OCI-LY7 (cell line): ENCODE data around the gene SPACDR. TPM values are rescaled to one million over a fixed set of nuclear protein-coding genes. Genes with fewer than 3 reads are reported as not detected.
A peak's percentile ranks its signal among the peaks of the same experiment; 100 is the strongest.

ENCODE experiments used
- BruUV-seq: library from RNA; stranded (reverse); fragments of 400-500 nt; replicated peaks from 2 replicates; lab custom pipeline; 2021; lab: Mats Ljungman, UMichigan
- CTCF ChIA-PET: fragments of 300-600 bp; sonication (Branson Sonifier 250); formaldehyde crosslinking; loops from one replicate; lab custom pipeline; 2022; ENCODE audit warnings: antibody characterized with exemption; ENCODE audit not compliant: unreplicated experiment; lab: Charles Lee
- POLR2A ChIA-PET: fragments of 300-600 bp; sonication (Branson Sonifier 250); formaldehyde crosslinking; loops from one replicate; lab custom pipeline; 2022; ENCODE audit warnings: antibody characterized with exemption; lab: Charles Lee
- DNase-seq: peaks from one replicate; pipeline ENCODE4 v3.0.0-alpha.2; 2015; ENCODE audit warnings: low spot score
- H2AFZ ChIP-seq: fragments of 200-600 bp; sonication (generic), shearing (Covaris generic); 2 replicates; pipeline ENCODE4 v1.6.1; 2014; ENCODE audit warnings: mild to moderate bottlenecking, antibody characterized with exemption, low read length, moderate library complexity
- H3K27ac ChIP-seq: fragments of 200-600 bp; sonication (generic); 2 replicates; pipeline ENCODE4 v1.5.1; 2014; ENCODE audit warnings: mixed run types, low read depth, mild to moderate bottlenecking, moderate library complexity, low read length, inconsistent platforms; ENCODE audit not compliant: poor library complexity, severe bottlenecking
- H3K36me3 ChIP-seq: fragments of 200-600 bp; sonication (generic); 2 replicates; pipeline ENCODE4 v1.6.1; 2014; ENCODE audit warnings: mild to moderate bottlenecking, antibody characterized with exemption, low read length, moderate library complexity, mixed read lengths; ENCODE audit not compliant: insufficient read depth
- H3K4me1 ChIP-seq: fragments of 200-600 bp; sonication (generic); 2 replicates; pipeline ENCODE4 v1.5.1; 2014; ENCODE audit warnings: mild to moderate bottlenecking, low read length; ENCODE audit not compliant: insufficient read depth, poor library complexity, severe bottlenecking
- H3K4me2 ChIP-seq: fragments of 200-600 bp; sonication (generic); 2 replicates; pipeline ENCODE4 v1.6.1; 2014; ENCODE audit warnings: mild to moderate bottlenecking, low read length
- H3K4me3 ChIP-seq: fragments of 200-600 bp; sonication (generic); 2 replicates; pipeline ENCODE4 v1.5.1; 2014; ENCODE audit warnings: mild to moderate bottlenecking, low read depth, low read length; ENCODE audit not compliant: poor library complexity, severe bottlenecking
- H3K79me2 ChIP-seq: fragments of 200-600 bp; sonication (generic); 2 replicates; pipeline ENCODE4 v1.6.1; 2016; ENCODE audit warnings: low read depth, mild to moderate bottlenecking, low read length, moderate library complexity, mixed read lengths; ENCODE audit not compliant: insufficient read depth
- H3K9me2 ChIP-seq: fragments of 200-600 bp; sonication (generic); 2 replicates; pipeline ENCODE4 v1.6.1; 2016; ENCODE audit warnings: mild to moderate bottlenecking, low read length, mixed read lengths; ENCODE audit not compliant: insufficient read depth
- H3K9me3 ChIP-seq: fragments of 200-600 bp; sonication (generic); 2 replicates; pipeline ENCODE4 v1.6.1; 2014; ENCODE audit warnings: mild to moderate bottlenecking, mixed run types, low read length, mixed read lengths
- H4K20me1 ChIP-seq: fragments of 200-600 bp; sonication (generic); 2 replicates; pipeline ENCODE4 v1.6.1; 2014; ENCODE audit warnings: mild to moderate bottlenecking, antibody characterized with exemption, low read length, moderate library complexity, mixed read lengths; ENCODE audit not compliant: insufficient read depth
- EZH2phosphoT487 ChIP-seq: fragments of 200-600 bp; sonication (generic); IDR thresholded peaks from 2 replicates; pipeline ENCODE4 v1.6.1; 2018; ENCODE audit warnings: low read depth, borderline replicate concordance, mild to moderate bottlenecking, mixed run types, antibody characterized with exemption, low read length, moderate library complexity, mixed read lengths
- intact Hi-C: fragments of 100-400 bp; cut with micrococcal nuclease; formaldehyde crosslinking; loops from one replicate; pipeline ENCODE4 v1.10.0; 2022; ENCODE audit not compliant: unreplicated experiment
- total RNA-seq, 2 experiments: library from RNA; depleted of rRNA in 1 of 2; stranded (reverse); fragments of >200 nt in 1 of 2; shearing (Covaris generic) in 1 of 2; gene quantifications; 2 replicates each; pipeline ENCODE4 v1.2.3, GENCODE V29; 2014 to 2022
- TF ChIP-seq, protein P1 (sequence below): fragments of 200-600 bp; sonication (generic); conservative IDR thresholded peaks from 2 replicates; pipeline ENCODE4 v1.5.1; 2014; ENCODE audit warnings: mild to moderate bottlenecking, antibody characterized with exemption, low read length, moderate library complexity, mixed read lengths

The SPACDR gene
- total RNA-seq, 2 experiments from 2014 or later: 1.6 to 2.4 TPM

DNA sequence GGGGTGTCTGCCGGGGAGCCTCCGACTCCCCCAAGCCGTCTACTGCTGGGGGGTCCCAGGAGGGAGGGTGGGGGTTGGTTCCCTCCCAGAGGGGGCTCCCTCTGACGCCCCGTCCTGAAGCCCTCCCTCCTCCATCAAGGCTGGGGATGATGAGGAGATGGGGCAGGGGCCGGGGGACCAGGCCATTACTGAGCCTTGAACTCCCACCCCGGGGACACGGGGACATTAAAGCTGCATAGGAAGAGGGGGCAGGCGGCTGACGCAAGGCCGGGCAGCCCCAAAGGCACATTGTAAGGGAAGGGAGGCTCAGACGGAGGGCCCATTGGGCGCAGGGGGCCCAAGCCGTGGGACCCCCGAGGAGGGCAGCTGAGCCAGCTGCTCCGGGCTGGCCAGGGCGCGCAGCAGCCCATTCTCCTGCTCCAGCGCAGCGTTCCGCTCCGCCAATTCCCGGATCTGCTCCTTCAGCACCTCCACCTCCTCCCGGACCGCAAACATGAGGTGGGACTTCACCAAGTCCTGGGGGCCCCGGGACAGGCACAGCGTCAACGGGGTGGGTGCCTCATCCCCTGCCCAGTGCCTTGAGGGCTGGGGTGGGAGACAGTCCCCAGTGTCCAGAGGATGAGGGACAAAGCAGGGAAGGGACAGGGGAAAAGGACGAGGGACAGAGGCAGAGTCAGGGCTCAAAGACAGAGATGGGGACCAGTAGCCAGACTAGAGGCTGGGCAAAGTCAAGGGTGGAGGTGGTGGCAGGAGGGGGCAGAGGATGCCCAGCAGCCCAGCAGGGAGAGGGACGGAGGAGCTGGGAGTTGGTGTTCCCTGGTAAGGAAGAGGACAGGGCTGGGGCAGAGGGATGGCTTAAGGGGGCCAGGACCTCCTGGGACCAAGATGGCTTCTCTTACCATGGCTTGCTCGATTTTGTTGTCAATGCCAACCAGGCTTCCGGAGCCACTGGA, 2.9 kb upstream of the SPACDR start:
- Histone ChIP-seq H3K27ac (no peak overlapping the region), H3K4me3 (no peak overlapping the region), H2AFZ (no peak overlapping the region), H3K9me3 (no peaks in the 10 kb centered on the region), H3K36me3 (peaks cover 23% of the 10 kb centered on the region; the same call in 1 of the 2 replicates), H3K4me1 (peaks cover 5% of the 10 kb centered on the region), H4K20me1 (no peaks in the 10 kb centered on the region), H3K79me2 (no peaks in the 10 kb centered on the region), H3K9me2 (no peaks in the 10 kb centered on the region), H3K4me2 (no peak overlapping the region)
- ChIA-PET CTCF (no interaction called here), POLR2A (no interaction called here)
- DNase-seq: no peak
- BruUV-seq: TSS peak; percentile 79
- intact Hi-C loops: no loop called here
- TF ChIP-seq EZH2phosphoT487: no peak
- TF ChIP-seq, protein P1, sequence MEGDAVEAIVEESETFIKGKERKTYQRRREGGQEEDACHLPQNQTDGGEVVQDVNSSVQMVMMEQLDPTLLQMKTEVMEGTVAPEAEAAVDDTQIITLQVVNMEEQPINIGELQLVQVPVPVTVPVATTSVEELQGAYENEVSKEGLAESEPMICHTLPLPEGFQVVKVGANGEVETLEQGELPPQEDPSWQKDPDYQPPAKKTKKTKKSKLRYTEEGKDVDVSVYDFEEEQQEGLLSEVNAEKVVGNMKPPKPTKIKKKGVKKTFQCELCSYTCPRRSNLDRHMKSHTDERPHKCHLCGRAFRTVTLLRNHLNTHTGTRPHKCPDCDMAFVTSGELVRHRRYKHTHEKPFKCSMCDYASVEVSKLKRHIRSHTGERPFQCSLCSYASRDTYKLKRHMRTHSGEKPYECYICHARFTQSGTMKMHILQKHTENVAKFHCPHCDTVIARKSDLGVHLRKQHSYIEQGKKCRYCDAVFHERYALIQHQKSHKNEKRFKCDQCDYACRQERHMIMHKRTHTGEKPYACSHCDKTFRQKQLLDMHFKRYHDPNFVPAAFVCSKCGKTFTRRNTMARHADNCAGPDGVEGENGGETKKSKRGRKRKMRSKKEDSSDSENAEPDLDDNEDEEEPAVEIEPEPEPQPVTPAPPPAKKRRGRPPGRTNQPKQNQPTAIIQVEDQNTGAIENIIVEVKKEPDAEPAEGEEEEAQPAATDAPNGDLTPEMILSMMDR: no peak

- Histone ChIP-seq H3K9me3 (no peaks in the 10 kb centered on the region), H3K4me2 (no peak overlapping the region), H2AFZ (no peak overlapping the region), H3K36me3 (peaks cover 19% of the 10 kb centered on the region; the same call in 1 of the 2 replicates), H4K20me1 (no peaks in the 10 kb centered on the region), H3K4me3 (no peak overlapping the region), H3K9me2 (no peaks in the 10 kb centered on the region), H3K4me1 (peaks cover 5% of the 10 kb centered on the region), H3K27ac (no peak overlapping the region), H3K79me2 (no peaks in the 10 kb centered on the region)
- peak; percentile 22 for DNase-seq
- ChIA-PET CTCF (interaction anchor here (1.0 kb wide), 1 partner anchor 120 kb away, joined by 4 read pairs; the partner anchor contains the start of genes FBXO24 and LRCH4), POLR2A (interaction anchor here (1.1 kb wide), 1 partner anchor 14 kb away, joined by 4 read pairs; no protein-coding TSS in a partner anchor)
- intact Hi-C loops: no loop called here
- TF ChIP-seq EZH2phosphoT487: no peak
- TF ChIP-seq, protein P1: peak; percentile 53
- no TSS peak for BruUV-seq
Observed at GRCh38 chr7:100465702-100466311, 1.7 kb upstream of the SPACDR start.
